Measurements from ENCODE around the gene LINC00237.

The LINC00237 gene

GRCh38 chr20:21046413-21047070, 59.6 kb downstream of the LINC00237 start:
- no peak for DNase-seq
